Fibroblast of upper back skin (primary cell): ENCODE data around the gene HBEGF.

Experiments
- DNase-seq: peaks from one replicate; pipeline ENCODE4 v3.0.0-alpha.2; 2013

HBEGF gene

DNA sequence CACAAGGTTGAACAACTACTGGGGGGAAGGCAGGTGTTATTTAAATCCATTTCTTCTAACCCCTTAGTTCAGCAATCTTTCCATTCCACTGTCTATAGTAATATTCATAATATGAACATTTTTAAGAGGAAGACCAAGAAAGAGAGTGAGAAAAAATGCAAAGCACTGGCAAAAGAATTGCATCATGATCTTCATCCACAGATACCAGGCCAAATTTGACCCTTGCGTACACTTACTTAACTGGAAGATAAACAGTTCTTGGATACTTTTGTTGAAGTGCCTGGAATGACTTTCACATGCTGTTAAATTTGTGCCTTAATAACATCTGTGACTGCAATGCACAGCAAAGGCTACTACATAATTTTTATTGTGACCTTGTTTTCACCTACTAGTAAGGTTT is 45.3 kb downstream of the HBEGF start:
- DNase-seq = no peak

DNA sequence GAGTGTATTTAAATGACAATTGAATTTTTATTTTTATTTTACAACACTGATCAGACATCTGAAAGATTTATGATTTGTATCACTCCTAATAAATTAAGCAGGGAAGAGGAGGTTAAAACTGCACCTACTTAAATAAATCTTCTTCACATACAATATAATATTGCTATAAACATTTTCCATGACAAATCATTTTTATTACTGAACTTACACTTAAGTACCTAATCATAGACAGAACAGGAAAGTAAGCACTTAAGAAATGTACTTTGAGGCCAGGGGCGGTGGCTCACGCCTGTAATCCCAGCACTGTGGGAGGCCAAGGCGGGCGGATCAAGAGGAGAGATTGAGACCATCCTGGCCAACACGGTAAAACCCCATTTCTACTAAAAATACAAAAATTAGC is 47.3 kb downstream of the HBEGF start:
- no peak for DNase-seq

DNA sequence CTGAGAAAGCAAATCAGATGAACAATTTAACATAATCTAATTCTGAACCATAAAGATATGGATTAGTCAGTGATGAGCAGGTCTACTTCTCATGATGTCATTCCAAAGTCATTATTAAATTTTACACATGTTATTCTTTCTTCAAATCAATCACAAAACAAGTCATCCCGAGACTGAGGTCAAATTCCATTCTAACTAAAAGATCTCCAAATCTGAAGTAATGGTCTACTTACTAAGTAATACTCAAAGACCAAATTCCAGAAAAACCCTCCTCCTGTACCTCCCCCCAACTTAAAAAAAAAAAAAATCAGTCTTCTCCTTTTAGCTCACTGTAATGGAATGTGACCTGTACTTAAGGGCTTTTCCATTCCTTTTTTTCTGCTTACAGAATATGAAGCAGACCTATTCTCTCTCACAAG is 48.2 kb downstream of the HBEGF start:
- peak; percentile 90 for DNase-seq

DNA sequence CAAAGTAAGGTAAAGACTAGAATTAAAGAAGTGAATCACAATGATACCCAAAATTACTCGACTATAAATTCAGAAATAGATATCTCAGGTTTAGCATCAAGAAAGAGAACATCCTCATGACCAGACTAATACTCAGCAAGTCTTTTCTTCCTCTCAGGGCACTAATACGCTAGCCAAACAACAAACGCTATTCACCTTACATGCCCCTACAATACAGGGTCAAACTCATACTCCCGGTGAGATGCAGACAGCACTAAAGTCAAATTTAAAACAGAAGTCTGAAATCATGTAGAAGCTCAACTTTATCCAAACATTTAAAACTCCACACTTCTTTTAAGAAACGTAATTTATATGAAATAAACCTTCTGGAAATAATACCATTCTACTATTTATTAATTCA is 49.1 kb downstream of the HBEGF start:
- no peak for DNase-seq

DNA sequence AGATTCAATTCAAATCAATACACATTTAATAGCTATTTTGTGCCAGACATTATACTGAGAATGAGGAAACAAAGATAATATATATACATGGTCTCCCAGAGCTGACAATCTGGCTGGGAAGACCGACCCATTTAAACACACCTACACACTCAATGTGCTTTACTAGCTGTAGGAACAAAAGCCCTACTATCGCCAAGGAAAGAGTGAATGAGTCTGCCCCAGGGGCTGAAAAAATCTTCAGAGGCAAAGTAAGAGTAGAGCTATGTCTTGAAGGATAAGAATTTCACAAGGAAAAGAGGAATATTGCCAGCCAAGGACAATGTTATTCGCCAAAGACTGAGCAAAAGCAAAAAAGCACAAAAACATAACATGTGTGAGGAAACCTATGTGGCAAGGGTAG is 50.1 kb downstream of the HBEGF start:
- DNase-seq = no peak

DNA sequence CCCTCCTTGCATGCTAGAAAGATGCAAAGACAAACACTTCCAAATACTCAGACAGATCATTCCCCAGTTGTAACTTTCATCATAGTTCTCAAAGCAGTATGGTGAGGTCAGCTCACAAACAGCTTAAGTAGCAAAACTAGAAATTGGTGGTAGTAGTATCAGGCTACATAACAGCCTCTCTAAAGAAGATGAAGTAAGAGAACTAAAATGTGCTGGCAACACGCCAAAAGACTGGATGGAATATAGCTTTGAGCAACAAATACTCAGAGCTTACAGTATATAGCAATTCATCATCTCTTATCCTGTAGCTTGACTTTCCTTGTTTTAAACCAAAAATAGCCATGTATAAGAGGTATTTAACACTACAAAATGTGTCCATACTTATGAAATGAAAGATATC is 51.0 kb downstream of the HBEGF start:
- peak; percentile 98 for DNase-seq

DNA sequence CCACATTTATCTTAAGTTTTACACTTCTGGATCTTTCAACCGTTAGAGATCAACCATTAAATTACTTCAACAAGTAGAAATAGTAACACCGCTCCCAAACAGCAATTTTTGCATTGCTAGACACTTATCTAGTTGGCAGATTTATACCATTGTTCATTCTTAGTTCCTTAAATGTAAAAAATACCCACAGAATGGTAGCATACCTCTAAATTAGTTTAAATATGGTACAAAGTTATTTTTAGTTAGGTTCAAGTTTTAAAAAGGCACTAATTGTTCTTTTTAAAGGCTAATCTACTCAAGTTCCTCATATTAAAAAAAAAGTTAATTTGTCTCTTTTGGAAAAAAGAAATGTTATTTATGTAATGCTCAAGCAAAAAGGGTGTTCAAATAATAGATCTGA is 51.6 kb downstream of the HBEGF start:
- DNase-seq = no peak

DNA sequence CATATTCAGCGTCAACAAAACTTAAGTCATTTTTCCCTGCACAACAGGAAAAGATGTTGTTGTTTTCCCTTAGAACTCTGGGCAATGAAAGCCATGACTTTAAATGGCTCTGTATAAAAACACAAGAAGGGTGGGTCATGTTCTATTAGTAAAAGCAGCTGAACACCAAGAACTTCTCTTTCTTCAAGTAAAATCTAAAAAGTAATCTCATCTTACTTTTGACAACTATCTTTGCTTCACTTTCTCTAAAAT is 52.6 kb downstream of the HBEGF start:
- no peak for DNase-seq

DNA sequence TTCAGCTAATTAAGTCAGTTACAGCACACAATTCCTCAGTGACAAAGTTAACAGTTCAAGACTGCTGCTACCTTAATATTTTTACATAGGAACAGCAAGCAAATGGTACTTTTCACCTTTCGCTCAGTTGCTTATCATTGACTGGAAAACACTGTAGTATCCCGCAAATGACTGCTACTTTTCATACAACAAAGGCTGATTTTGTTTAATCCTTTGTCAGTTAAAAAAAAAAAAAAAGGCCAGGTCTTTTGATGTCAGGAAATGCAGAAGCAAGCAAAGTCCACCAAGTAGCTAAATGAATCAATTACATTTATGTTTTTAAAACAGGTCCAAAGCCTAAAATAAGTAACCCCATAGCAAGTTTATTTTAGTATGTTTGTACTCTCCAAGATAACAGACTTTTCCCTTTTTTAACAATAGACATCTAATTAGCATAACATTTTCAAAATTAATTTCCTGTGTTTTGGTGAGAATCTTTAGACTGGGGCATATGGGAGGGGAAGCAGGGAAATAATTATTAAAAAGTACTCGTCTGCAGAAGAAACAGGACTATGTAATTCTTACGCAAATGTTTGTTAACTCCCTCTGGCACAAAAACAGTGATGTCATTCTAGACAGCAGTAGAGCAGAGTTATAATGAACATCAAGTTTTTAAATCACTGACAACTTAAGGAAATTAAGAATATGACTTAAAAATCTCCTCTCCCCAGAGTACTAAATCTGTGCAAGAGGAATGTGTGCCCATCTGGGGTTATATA is 53.1 kb downstream of the HBEGF start:
- DNase-seq = no peak

DNA sequence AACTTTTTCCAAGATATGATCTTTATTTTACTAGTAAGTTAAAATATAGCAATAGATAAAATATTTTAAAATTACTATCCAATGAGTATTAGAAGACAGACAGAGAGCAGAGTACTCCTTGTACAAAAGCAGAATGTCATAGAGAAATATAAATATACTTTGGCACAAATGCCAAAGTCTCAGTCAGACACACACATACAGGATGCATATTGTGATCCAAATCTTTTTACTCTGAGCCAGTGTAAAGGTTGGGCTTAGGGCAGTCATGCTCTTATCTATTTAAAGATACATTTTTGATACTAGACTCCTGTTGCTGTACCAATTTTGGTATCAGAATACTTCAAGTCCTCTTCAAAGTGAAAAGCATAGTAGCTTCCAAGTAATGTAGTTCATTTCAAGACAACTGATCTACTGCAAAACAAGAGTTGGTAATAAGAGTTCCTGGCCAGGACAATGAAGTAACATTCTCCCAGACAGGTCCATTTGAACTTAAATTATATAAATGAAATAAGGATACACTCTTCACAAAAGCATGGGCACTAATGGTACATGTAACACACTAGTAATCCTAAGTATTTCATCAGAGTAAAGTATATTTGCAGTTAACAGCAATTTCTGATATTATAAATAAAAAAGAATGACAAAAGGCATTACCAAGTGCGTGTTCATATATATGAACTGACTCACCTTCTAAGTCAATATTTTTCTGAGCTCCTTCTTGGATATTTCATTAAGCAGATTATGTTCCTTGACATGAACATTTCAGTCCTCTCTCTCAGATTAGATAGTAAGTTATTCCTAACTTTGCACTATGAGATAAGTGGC is 54.0 kb downstream of the HBEGF start:
- DNase-seq = peak; percentile 28

DNA sequence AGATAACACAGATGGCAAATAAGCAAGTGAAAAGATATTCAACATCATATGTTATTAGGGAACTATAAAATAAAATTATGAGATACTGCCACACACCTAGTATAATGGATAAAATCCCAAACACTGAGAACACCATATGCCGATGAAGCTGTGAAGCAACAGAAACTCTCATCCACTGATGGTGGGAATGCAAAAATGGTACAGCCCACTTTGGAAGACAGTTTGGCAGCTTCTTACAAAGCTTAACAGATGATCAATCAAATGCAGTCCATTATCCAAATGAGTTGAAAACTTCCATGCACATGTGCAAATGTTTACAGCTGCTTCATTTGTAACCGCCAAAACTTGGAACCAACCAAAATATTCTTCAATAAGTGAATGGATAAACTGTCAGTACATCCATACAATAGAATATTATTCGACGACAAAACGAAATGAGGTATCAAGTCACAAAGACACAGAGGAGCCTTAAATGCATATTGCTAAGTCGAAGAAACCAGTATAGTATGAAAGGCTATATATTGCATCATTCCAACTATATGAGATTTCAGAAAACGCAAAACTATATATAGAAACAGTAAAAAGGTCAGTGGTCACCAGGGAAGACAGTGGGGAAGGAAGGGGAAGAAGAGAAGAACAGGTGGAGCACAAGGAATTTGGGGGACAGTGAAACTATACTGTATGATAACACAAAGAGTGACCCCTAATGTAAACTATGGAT is 58.4 kb downstream of the HBEGF start:
- DNase-seq = peak; percentile 28

DNA sequence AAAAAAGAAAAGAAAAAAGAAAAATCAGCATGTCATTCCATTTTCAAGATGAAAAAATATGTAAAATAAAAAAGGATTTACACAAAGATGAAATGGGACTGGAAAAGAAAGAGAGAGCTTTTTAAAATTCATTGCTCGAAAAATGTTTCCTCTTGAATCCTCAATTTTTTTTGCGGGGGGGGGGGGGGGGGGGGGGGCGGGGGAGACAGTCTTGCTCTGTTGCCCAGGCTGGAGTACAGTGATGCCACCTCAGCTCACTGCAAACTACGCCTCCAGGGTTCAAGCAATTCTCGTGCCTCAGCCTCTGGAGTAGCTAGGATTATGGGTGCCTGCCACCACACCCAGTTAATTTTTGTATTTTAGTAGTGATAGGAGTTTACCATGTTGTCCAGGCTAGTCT is 60.0 kb downstream of the HBEGF start:
- DNase-seq = no peak

DNA sequence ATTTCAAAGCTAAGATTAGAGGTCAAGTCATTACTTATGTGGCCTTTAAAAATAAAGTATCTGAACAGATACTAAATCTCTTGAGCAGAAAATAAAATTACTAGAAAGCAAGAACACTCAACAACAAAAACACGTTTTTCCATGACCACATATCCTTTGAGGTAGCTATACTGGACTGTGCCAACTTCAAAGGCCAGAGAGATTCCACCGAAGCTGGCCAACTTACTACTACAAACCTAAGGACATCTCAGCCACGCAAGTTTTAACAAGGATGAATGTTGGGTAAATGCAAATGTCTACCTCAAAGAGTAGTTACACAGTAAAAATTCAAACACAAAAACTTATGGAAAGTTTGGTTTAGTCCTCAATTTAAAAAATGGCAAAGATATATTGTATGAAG is 62.4 kb downstream of the HBEGF start:
- no peak for DNase-seq
